COR-L47 (cell line): ENCODE data around the gene G2E3.
"Not testable (repeated sequence)": the region's sequence is repeated elsewhere in the genome, so short reads cannot be mapped to it uniquely, and the experiment has no call there.

Source experiments
- DNase-seq: peaks from one replicate; lab custom pipeline; 2025; lab: John Stamatoyannopoulos, UW

Gene G2E3

GRCh38 chr14:30558675-30559555, at the start of gene G2E3:
G2E3 (plus strand) TSS chr14:30559158; CDS start chr14:30581080, 21,922 bp downstream.
- DNase-seq: peak; percentile 89

- DNase-seq: no peak
Observed at GRCh38 chr14:30517737-30518136, 41.2 kb upstream of the G2E3 start.

GRCh38 chr14:30518867-30519560, 39.9 kb upstream of the G2E3 start:
- DNase-seq: no peak

GRCh38 chr14:30519961-30520360, 39.0 kb upstream of the G2E3 start:
- DNase-seq: no peak

- DNase-seq: no peak
Observed at GRCh38 chr14:30520536-30520935, 38.4 kb upstream of the G2E3 start.

GRCh38 chr14:30521899-30522736, 36.8 kb upstream of the G2E3 start:
- peak; percentile 58 for DNase-seq

GRCh38 chr14:30525833-30526232, 33.1 kb upstream of the G2E3 start:
- no peak for DNase-seq

- DNase-seq: peak; percentile 11
Observed at GRCh38 chr14:30527196-30527595, 31.8 kb upstream of the G2E3 start.

GRCh38 chr14:30528119-30528518, 30.8 kb upstream of the G2E3 start:
- DNase-seq: no peak

- no peak for DNase-seq
Observed at GRCh38 chr14:30528778-30529642, 29.9 kb upstream of the G2E3 start.

GRCh38 chr14:30532264-30532663, 26.7 kb upstream of the G2E3 start:
- DNase-seq: no peak

GRCh38 chr14:30533126-30533525, 25.8 kb upstream of the G2E3 start:
- DNase-seq: no peak

- DNase-seq: no peak
Observed at GRCh38 chr14:30541318-30541717, 17.6 kb upstream of the G2E3 start.

GRCh38 chr14:30546735-30547134, 12.2 kb upstream of the G2E3 start:
- DNase-seq: not testable (repeated sequence)

- DNase-seq: no peak
Observed at GRCh38 chr14:30547388-30548048, 11.4 kb upstream of the G2E3 start.

- DNase-seq: no peak
Observed at GRCh38 chr14:30550335-30550734, 8.6 kb upstream of the G2E3 start.

- peak; percentile 90 for DNase-seq
Observed at GRCh38 chr14:30551460-30551859, 7.5 kb upstream of the G2E3 start.

- DNase-seq: no peak
Observed at GRCh38 chr14:30553311-30553989, 5.5 kb upstream of the G2E3 start.

- no peak for DNase-seq
Observed at GRCh38 chr14:30558362-30558674, 640 bp upstream of the G2E3 start.

- DNase-seq: peak; percentile 18
Observed at GRCh38 chr14:30559638-30560091, 707 bp downstream of the G2E3 start.
